A549 (cell line): ENCODE results near the gene PRSS2. TPM values are rescaled to one million over a fixed set of nuclear protein-coding genes. Genes with fewer than 3 reads are reported as not detected.
"Not testable (repeated sequence)": the region's sequence is repeated elsewhere in the genome, so short reads cannot be mapped to it uniquely, and the experiment has no call there.

Source experiments
- ATAC-seq, 2 experiments: fragments of 200-7000 bp in 1 of 2; fragments of >200 bp in 1 of 2; cut with Nextera tagmentation in 1 of 2; cut with Tn5 transposase in 1 of 2; 3 replicates each; pipeline versions ENCODE4 v1.8.0 to v1.9.1; 2018 to 2020; ENCODE audit warnings: mild to moderate bottlenecking in 1 of 2, moderate library complexity in 1 of 2
- CTCF ChIA-PET: fragments of 300-600 bp; sonication (Branson Sonifier 250); formaldehyde crosslinking; extraction: SDS; loops from one replicate; lab custom pipeline; 2021; ENCODE audit warnings: antibody characterized with exemption, inconsistent platforms; lab: Yijun Ruan, JAX
- POLR2A ChIA-PET: fragments of 350-600 bp; formaldehyde crosslinking; extraction: SDS; loops from one replicate; lab custom pipeline; 2021; ENCODE audit warnings: antibody characterized with exemption, inconsistent platforms; lab: Yijun Ruan, JAX
- DNase-seq, 2 experiments: peaks; one replicate each; pipeline versions ENCODE4 v3.0.0 to v3.0.0-alpha.2; 2011 to 2016; ENCODE audit warnings: low read depth in 1 of 2, low spot score in 1 of 2
- FAIRE-seq: peaks from 2 replicates; lab custom pipeline; 2011; peaks lifted over from hg19 to GRCh38; lab: Jason Lieb, UNC
- H3K27ac ChIP-seq, 2 experiments: fragments of >200 bp; sonication (Bioruptor Twin); formaldehyde crosslinking; 3 replicates each; pipeline ENCODE4 v1.5.1; 2016 to 2017
- H3K4me1 ChIP-seq: fragments of >200 bp; sonication (Bioruptor Twin); formaldehyde crosslinking; 3 replicates; pipeline ENCODE4 v1.6.1; 2016
- H3K4me2 ChIP-seq: fragments of >200 bp; sonication (Bioruptor Twin); formaldehyde crosslinking; 3 replicates; pipeline ENCODE4 v1.6.1; 2016
- H3K4me3 ChIP-seq: fragments of >200 bp; sonication (Bioruptor Twin); formaldehyde crosslinking; 3 replicates; pipeline ENCODE4 v1.5.1; 2016
- H3K9me3 ChIP-seq: fragments of >200 bp; sonication (Bioruptor Twin); formaldehyde crosslinking; 3 replicates; pipeline ENCODE4 v1.6.1; 2016
- CHD2 ChIP-seq: fragments of 150-350 bp; IDR thresholded peaks from 2 replicates; pipeline ENCODE4 v1.6.1; 2014; ENCODE audit warnings: low read length; ENCODE audit not compliant: partially characterized antibody
- EP300 ChIP-seq, 2 experiments: fragments of >200 bp; sonication (Bioruptor Twin); formaldehyde crosslinking; IDR thresholded peaks; 2 replicates in 1 of 2; 3 replicates in 1 of 2; pipeline ENCODE4 v1.6.1; 2016 to 2017
- ESRRA ChIP-seq: fragments of 150-350 bp; IDR thresholded peaks from 2 replicates; pipeline ENCODE4 v1.6.1; 2014; ENCODE audit warnings: mild to moderate bottlenecking, low read length, borderline replicate concordance
- FOSL2 ChIP-seq, 2 experiments: fragments of 450-650 bp in 1 of 2; fragments of >200 bp in 1 of 2; sonication (Bioruptor Twin) in 1 of 2; formaldehyde crosslinking; IDR thresholded peaks; 2 replicates each; pipeline versions ENCODE4 v1.5.0 to v1.6.1; 2016 to 2020; ENCODE audit warnings: mild to moderate bottlenecking in 1 of 2, moderate library complexity in 1 of 2
- GATA3 ChIP-seq: IDR thresholded peaks from 2 replicates; pipeline ENCODE4 v1.6.1; 2012; ENCODE audit warnings: borderline replicate concordance
- HEYL ChIP-seq: fragments of 250-450 bp; sonication (Bioruptor Pico); IDR thresholded peaks from 2 replicates; pipeline ENCODE4 v1.8.0; 2021; ENCODE audit warnings: mild to moderate bottlenecking, moderate library complexity
- HOXB5 ChIP-seq: fragments of 250-450 bp; sonication (Bioruptor Pico); IDR thresholded peaks from 2 replicates; pipeline ENCODE4 v1.5.0; 2020; ENCODE audit warnings: mild to moderate bottlenecking, moderate library complexity
- JUNB ChIP-seq: fragments of >200 bp; sonication (Bioruptor Twin); formaldehyde crosslinking; IDR thresholded peaks from 2 replicates; pipeline ENCODE4 v1.6.1; 2016
- MAFK ChIP-seq: fragments of 450-650 bp; IDR thresholded peaks from 2 replicates; pipeline ENCODE4 v1.6.1; 2014; ENCODE audit not compliant: partially characterized antibody
- NFE2L2 ChIP-seq: fragments of 150-350 bp; conservative IDR thresholded peaks from 2 replicates; pipeline ENCODE4 v1.6.1; 2014; ENCODE audit warnings: low read length
- PHF8 ChIP-seq: fragments of 200-600 bp; sonication (generic); IDR thresholded peaks from 2 replicates; pipeline ENCODE4 v1.6.1; 2016; ENCODE audit warnings: low read depth, mild to moderate bottlenecking, antibody characterized with exemption, moderate library complexity, borderline replicate concordance
- POLR2A ChIP-seq: IDR thresholded peaks from 2 replicates; pipeline ENCODE4 v1.6.1; 2012; ENCODE audit warnings: mild to moderate bottlenecking, low read length
- POLR2AphosphoS2 ChIP-seq: conservative IDR thresholded peaks from 2 replicates; pipeline ENCODE4 v1.6.1; 2012; ENCODE audit warnings: low read length, improper control_type of control experiment, inconsistent platforms
- RAD21 ChIP-seq, 2 experiments: fragments of >200 bp in 1 of 2; sonication (Bioruptor Twin) in 1 of 2; formaldehyde crosslinking in 1 of 2; IDR thresholded peaks in 1 of 2; conservative IDR thresholded peaks in 1 of 2; 2 replicates in 1 of 2; 3 replicates in 1 of 2; pipeline ENCODE4 v1.6.1; 2012 to 2018; ENCODE audit warnings: inconsistent platforms in 1 of 2
- RCOR1 ChIP-seq: fragments of 150-350 bp; IDR thresholded peaks from 2 replicates; pipeline ENCODE4 v1.6.1; 2014; ENCODE audit warnings: antibody characterized with exemption, low read length, low read depth
- RFX5 ChIP-seq: fragments of 450-650 bp; IDR thresholded peaks from 2 replicates; pipeline ENCODE4 v1.7.1; 2014; ENCODE audit warnings: antibody characterized with exemption, mild to moderate bottlenecking, moderate library complexity
- SMC3 ChIP-seq: fragments of >200 bp; sonication (Bioruptor Twin); formaldehyde crosslinking; IDR thresholded peaks from 3 replicates; pipeline ENCODE4 v1.6.1; 2018; ENCODE audit warnings: inconsistent platforms
- SREBF2 ChIP-seq: fragments of 450-650 bp; IDR thresholded peaks from 2 replicates; pipeline ENCODE4 v1.6.1; 2014; ENCODE audit warnings: mild to moderate bottlenecking, moderate library complexity
- TFCP2L1 ChIP-seq: fragments of 250-450 bp; sonication (Bioruptor Pico); IDR thresholded peaks from 2 replicates; pipeline ENCODE4 v1.5.0; 2021; ENCODE audit warnings: mild to moderate bottlenecking
- TP53 ChIP-seq: fragments of 250-450 bp; sonication (Bioruptor Pico); IDR thresholded peaks from 2 replicates; pipeline ENCODE4 v1.5.0; 2021; ENCODE audit warnings: mild to moderate bottlenecking, moderate library complexity
- ZC3H11A ChIP-seq: fragments of 450-650 bp; IDR thresholded peaks from 2 replicates; pipeline ENCODE4 v1.6.1; 2014; ENCODE audit warnings: antibody characterized with exemption, mild to moderate bottlenecking
- ZNF302 ChIP-seq: fragments of 250-450 bp; sonication (Bioruptor Pico); IDR thresholded peaks from 2 replicates; pipeline ENCODE4 v1.9.0; 2021; ENCODE audit warnings: inconsistent platforms, mild to moderate bottlenecking, moderate library complexity
- ZSCAN20 ChIP-seq: fragments of 250-450 bp; sonication (Bioruptor Pico); IDR thresholded peaks from 2 replicates; pipeline ENCODE4 v1.8.0; 2022; ENCODE audit warnings: mild to moderate bottlenecking, moderate library complexity
- WGBS: methylation state at CpG from one replicate; pipeline ENCODE4 v1.1.6; 2017; ENCODE audit errors: missing lambda C conversion rate; 5-methylcytosine and 5-hydroxymethylcytosine counted together
- polyA plus RNA-seq, 4 experiments: library from polyadenylated mRNA; depleted of rRNA in 3 of 4; stranded (reverse); fragments of >200 nt; fragmentation: RNase III in 1 of 4; extraction: RNeasy Plus Mini Kit Qiagen cat#74134 plus additional on column Dnase treatment in 1 of 4; gene quantifications; 2 replicates in 3 of 4; 3 replicates in 1 of 4; pipeline ENCODE4 v1.2.3, GENCODE V29; 2011 to 2017
- TF ChIP-seq, protein P1 (sequence below): IDR thresholded peaks from 2 replicates; pipeline ENCODE4 v1.6.1; 2012; ENCODE audit warnings: low read depth, borderline replicate concordance
- TF ChIP-seq, protein P2 (sequence below): fragments of >200 bp; sonication (Bioruptor Twin); formaldehyde crosslinking; IDR thresholded peaks from 3 replicates; pipeline ENCODE4 v1.6.1; 2016
- TF ChIP-seq, protein P3 (sequence below): fragments of 450-650 bp; IDR thresholded peaks from 2 replicates; pipeline ENCODE4 v1.6.1; 2014; ENCODE audit warnings: antibody characterized with exemption

The PRSS2 gene
- polyA plus RNA-seq, 2 of the 4 experiments (the other 2 are of a cell fraction): not detected

DNA sequence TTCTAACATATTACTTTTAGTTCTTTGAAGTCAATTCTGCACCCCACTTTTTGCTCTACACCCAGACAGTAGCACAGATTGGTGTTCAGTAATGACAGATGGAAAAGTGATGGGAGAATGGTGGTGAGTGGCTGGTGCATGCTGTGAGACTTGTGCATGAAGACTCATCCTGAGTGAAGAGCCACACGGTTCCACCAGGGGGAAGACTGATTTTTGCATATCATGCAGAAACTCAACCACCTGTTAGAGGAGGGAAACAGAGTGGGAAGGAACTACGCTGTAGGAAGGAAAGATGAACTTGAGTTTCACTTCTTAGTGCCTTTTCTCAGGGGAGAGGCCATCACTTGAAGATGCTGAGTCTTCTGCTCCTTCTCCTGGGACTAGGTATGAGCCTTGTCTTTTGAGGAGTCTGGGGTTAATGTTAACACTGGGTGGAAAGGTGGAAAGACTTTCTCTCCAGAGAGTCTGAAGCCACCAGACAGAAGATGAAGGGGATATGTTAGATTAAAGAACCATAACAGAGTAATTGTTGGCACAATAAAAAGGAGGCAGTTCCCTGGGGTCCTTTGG, 30.8 kb upstream of the PRSS2 start:
- 0% methylated on average over 2 of the region's 2 CpGs for WGBS
- CTCF ChIA-PET: interaction anchor here (0.6 kb wide), 1 partner anchor 216 kb away, joined by 3 read pairs; no protein-coding TSS in a partner anchor
- H3K4me3 ChIP-seq: no peak overlapping the region
- H3K4me1 ChIP-seq: no peaks in the 10 kb centered on the region
- ATAC-seq (peak in 1 of 2 experiments; percentile 62; a peak in 2 of 6 replicates), FAIRE-seq (no peak), DNase-seq (no peak)
- no peak overlapping the region for H3K27ac ChIP-seq
- no peaks in the 10 kb centered on the region for H3K9me3 ChIP-seq
- no peak for TF ChIP-seq ZC3H11A
- no peak for TF ChIP-seq ZNF302 (CRISPR knock-in tag)
- peak; percentile 37 for TF ChIP-seq MAFK
- POLR2A ChIA-PET: no interaction called here
- no peak overlapping the region for H3K4me2 ChIP-seq

DNA sequence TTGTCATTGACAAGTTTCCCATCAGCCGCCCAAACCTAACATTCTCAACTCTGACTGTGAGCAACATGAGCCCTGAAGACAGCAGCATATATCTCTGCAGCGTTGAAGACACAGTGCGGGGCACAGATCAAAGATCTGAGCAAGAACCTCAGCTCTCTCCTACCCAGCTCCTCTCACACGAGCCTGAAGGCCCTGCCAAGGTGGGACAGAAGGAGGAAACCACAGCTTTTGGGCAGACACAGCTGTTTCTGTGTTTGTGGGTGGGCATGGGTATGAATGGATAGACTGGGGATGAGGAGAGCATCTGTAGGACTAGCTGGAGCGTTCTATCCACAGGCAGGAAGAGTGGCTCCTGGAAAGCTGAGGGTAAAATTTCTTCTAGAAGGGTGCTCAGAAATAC, 30.0 kb upstream of the PRSS2 start:
- Histone ChIP-seq H3K4me2 (no peak overlapping the region), H3K27ac (no peak overlapping the region), H3K4me3 (no peak overlapping the region), H3K4me1 (no peaks in the 10 kb centered on the region), H3K9me3 (no peaks in the 10 kb centered on the region)
- WGBS: 0% methylated on average over 5 of the region's 5 CpGs
- ChIA-PET CTCF (interaction anchor here (0.6 kb wide), 1 partner anchor 215 kb away, joined by 3 read pairs; no protein-coding TSS in a partner anchor), POLR2A (no interaction called here)
- ATAC-seq (no peak), FAIRE-seq (no peak), DNase-seq (no peak)
- no peak for TF ChIP-seq MAFK
- no peak for TF ChIP-seq RCOR1
- no peak for TF ChIP-seq HEYL
- TF ChIP-seq, protein P1, sequence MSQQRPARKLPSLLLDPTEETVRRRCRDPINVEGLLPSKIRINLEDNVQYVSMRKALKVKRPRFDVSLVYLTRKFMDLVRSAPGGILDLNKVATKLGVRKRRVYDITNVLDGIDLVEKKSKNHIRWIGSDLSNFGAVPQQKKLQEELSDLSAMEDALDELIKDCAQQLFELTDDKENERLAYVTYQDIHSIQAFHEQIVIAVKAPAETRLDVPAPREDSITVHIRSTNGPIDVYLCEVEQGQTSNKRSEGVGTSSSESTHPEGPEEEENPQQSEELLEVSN: no peak
- TF ChIP-seq EP300 (IDR thresholded peaks at IDR 0.05): no peak
- no peak for TF ChIP-seq GATA3
- no peak for TF ChIP-seq TFCP2L1
- no peak for TF ChIP-seq TP53 (CRISPR knock-in tag)
- TF ChIP-seq ESRRA: no peak
- TF ChIP-seq PHF8: no peak
- TF ChIP-seq RFX5: no peak
- TF ChIP-seq SMC3: no peak
- TF ChIP-seq NFE2L2: no peak
- TF ChIP-seq POLR2A: no peak
- TF ChIP-seq ZSCAN20 (CRISPR knock-in tag): no peak

DNA sequence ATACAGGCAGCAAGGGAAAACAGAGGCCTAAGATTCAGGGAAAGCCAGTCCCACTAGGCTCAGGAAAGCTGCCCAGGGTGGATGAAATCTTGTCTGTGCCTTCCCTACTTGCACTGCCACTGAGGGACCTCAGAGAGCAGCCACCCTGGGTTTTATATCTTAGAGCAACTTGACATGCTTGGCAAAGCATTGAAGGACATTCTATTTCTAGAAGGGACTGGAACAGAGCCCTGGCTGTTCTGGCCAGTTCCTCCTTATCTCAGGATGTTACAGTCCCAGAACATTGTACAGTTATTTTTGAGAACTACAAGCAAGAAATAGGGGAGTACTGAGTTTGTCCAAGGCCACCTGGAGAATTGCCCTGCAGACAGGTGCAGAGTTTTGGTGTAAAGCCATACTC, 28.8 kb upstream of the PRSS2 start:
- CTCF ChIA-PET, ATAC-seq, H3K4me2 ChIP-seq, FAIRE-seq, H3K4me3 ChIP-seq, H3K9me3 ChIP-seq, DNase-seq, H3K27ac ChIP-seq, H3K4me1 ChIP-seq, POLR2A ChIA-PET: not testable (repeated sequence)

DNA sequence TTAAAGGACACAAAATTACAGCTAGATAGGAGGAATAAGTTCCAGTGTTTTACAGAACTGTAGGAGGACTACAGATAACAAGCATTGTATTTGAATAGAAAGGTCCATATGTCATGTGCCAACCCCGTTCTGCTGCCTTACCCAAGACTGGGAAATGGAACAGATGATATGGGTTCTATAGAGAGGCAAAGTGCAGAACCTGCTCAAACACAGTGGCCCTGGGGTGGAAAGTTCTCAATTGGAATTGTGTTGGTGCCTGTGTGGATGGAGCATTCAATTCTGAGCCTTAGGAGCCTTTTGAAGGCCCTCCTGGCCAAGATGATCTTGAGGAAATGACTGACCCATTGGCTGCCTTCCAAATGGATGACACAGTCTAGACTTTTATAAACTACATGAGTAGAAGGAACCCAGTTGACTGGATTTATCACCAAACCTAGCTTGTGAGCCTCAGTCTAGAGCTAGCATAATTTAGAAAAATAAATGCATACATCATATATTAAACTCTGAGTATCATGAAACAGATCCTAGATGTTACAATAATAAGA, 25.6 kb upstream of the PRSS2 start:
- WGBS: 0% methylated on average over 1 of the region's 1 CpG
- FAIRE-seq (no peak), DNase-seq (no peak), ATAC-seq (no peak)
- H3K4me1 ChIP-seq: no peaks in the 10 kb centered on the region
- ChIA-PET POLR2A (no interaction called here), CTCF (no interaction called here)
- no peak for TF ChIP-seq POLR2AphosphoS2
- TF ChIP-seq CHD2: no peak
- TF ChIP-seq, protein P2, sequence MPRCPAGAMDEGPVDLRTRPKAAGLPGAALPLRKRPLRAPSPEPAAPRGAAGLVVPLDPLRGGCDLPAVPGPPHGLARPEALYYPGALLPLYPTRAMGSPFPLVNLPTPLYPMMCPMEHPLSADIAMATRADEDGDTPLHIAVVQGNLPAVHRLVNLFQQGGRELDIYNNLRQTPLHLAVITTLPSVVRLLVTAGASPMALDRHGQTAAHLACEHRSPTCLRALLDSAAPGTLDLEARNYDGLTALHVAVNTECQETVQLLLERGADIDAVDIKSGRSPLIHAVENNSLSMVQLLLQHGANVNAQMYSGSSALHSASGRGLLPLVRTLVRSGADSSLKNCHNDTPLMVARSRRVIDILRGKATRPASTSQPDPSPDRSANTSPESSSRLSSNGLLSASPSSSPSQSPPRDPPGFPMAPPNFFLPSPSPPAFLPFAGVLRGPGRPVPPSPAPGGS: no peak
- TF ChIP-seq, protein P3, sequence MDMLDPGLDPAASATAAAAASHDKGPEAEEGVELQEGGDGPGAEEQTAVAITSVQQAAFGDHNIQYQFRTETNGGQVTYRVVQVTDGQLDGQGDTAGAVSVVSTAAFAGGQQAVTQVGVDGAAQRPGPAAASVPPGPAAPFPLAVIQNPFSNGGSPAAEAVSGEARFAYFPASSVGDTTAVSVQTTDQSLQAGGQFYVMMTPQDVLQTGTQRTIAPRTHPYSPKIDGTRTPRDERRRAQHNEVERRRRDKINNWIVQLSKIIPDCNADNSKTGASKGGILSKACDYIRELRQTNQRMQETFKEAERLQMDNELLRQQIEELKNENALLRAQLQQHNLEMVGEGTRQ: no peak
- no peak for TF ChIP-seq HOXB5 (CRISPR knock-in tag)
- no peak for TF ChIP-seq FOSL2 (IDR thresholded peaks at IDR 0.05)
- no peak for TF ChIP-seq FOSL2 (CRISPR knock-in tag; IDR thresholded peaks at IDR 0.05)
- TF ChIP-seq RAD21 (conservative IDR thresholded peaks at IDR 0.05 in 1 of 2, IDR thresholded peaks at IDR 0.05 in 1 of 2): no peak
- no peak for TF ChIP-seq ZSCAN20 (CRISPR knock-in tag)
- no peak for TF ChIP-seq JUNB
- TF ChIP-seq SREBF2: no peak
- H3K4me3 ChIP-seq: no peak overlapping the region
- no peak overlapping the region for H3K4me2 ChIP-seq
- H3K27ac ChIP-seq: no peak overlapping the region
- H3K9me3 ChIP-seq: no peaks in the 10 kb centered on the region
